GM18907 (cell line): ENCODE measurements around the gene TAF10.

Experiments used
- ATAC-seq: cut with Tn5 transposase; IDR thresholded peaks from one replicate; pipeline ENCODE4 v1.9.1; 2021; ENCODE audit warnings: mild to moderate bottlenecking, moderate library complexity; ENCODE audit not compliant: unreplicated experiment

The TAF10 gene

DNA sequence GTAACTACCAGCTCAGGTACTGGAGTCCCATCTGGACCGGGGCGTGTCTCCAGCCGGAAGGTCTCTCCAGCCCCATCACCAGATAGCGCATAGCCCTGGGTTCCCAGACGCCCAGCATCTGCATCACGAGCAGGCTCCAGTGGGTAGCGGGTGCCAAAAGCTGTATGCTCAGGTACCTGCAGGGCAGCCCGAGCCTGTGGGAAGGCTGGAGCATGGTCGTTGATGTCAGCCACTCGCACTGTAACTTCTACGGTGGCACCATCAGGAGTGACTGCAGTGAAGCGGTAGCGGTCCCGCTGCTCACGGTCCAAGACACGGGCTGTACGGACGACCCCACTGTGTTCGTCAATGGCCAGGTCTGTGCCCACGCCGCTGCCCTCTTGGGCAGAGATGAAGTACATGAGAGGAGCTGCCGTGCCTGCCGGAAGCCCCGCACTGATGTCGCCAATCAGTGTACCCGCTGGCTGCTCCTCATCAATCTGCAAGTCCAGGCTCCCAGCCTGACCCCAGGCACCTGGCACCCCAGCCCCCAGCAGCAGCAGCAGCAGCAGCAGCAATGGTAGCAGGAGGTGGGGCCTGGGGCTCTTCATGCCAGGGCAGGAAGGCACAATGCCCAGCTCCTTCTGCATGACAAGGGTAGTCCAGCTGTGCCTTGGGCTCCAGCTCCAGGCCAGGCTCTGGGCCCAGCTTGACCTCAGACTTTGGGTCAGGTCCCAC lies 29.1 kb upstream of the TAF10 start:
- no peak for ATAC-seq

- ATAC-seq, result no peak
These were observed 28.3 kb upstream of the TAF10 start for GRCh38 chr11:6640036-6640984.

DNA sequence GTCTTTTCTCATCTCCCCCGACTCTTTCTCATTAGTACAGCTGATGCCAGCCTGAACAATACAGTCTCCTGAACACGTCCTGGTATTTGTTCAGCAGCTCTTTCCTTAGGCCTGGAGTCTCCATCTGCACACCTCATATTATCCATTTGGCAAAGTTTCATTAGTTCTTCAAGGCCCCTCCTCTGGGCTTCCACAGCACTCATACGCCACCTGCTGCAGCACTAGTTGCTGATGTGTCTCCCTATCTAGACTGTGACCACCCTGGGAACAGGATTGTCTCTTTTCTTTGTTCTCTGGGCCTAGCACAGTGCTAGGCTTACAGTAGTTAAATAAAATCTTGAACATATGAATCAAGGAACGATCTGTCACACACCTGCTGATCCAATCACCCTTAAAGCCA lies 26.4 kb upstream of the TAF10 start:
- no peak for ATAC-seq

DNA sequence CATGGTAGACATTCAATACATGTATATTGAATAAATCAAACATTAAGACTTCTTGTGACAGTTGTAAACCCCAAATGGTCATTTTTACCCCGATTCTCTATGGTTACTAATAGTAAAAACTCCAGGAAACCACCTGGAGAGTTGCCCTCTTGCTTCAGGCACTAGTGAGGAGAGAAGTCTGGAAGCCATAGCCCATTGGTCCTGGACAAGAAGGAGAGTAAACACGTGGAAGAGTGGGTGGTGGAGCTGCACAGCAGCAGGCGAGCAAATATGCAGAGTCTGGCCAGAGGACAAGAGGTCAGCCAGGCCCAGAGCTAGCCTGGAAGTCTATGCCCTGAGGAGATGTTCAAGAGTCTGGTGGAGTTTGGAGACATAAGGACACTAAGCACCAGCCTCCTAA lies 25.9 kb upstream of the TAF10 start:
- no peak for ATAC-seq

DNA sequence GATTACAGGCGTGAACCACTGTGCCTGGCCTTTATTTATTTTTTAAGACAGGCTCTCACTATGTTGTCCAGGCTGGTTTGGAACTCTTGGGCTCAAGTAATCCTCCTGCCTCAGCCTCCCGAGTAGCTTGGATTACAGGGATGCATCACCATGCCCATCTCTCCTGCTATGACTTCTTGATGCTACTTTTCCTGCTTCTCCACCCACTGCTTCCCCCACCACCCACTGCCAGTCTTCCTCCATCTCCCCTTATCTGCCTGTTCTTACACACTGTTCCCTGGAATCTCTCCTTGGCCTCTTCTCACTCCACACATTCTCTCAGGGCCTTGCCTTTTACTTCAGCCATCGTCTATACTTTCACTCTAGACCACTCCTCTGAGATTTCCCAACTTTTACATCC lies 24.5 kb upstream of the TAF10 start:
- no peak for ATAC-seq

DNA sequence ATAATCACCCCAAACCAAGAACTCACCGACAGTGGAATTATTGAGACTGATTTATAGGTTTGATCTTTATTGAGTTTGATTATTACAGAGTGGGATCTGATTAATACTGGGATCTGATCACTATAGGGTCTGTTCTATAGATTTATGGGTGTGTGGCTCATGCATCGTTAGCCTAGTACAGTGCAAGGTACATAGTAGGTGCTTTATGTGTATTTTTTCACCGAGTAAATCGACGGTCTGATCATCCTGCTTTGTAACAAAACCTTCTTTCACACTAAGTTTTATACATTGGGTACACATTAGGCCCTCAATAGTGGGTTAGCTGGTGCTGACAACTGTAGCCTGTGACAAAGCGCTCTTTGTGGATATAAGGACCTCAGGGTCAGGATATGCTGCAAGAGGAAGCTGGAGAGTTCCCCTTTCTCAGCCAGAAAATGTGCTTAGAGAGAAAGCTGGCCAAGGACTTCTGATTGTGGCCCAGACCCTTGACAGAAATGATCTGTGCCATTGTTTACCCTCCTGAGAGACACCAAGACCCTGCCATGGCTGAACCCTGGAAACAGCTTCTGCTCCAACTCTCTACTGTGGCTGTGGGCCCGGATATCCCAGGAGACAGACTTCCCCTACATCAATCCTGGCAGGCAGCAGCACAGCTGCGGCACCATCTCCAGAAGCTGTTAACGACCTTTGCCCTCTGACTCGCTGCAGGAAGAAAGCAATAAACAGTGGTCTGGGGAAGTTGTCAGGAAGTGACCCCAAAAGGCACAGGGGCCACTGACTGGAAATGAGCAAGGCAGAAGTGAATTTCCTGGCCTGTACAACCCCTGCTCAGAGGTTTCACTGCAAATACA lies 23.3 kb upstream of the TAF10 start:
- ATAC-seq, result no peak

DNA sequence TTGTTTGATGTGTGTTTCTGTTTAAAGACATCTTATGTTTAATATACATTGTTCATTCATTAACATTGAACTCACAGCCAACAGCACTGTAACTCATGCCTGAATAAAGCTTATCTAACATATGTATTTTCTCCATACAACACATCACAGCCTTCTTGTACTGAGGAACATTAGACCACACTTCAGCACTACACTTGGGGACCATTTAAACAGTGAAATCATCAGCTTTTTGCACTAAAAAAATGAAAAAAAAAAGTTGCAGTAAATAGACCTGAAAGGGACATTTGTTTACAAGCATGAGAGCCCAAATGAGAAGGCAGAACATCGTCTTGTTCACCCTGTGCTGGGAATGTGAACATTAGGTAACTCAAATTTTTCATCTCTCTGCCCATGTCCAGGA lies 22.5 kb upstream of the TAF10 start:
- ATAC-seq, result no peak

GRCh38 chr11:6633422-6634408 lies 21.7 kb upstream of the TAF10 start:
- no peak for ATAC-seq

- no peak for ATAC-seq
These were observed 20.4 kb upstream of the TAF10 start for GRCh38 chr11:6632116-6633073.

DNA sequence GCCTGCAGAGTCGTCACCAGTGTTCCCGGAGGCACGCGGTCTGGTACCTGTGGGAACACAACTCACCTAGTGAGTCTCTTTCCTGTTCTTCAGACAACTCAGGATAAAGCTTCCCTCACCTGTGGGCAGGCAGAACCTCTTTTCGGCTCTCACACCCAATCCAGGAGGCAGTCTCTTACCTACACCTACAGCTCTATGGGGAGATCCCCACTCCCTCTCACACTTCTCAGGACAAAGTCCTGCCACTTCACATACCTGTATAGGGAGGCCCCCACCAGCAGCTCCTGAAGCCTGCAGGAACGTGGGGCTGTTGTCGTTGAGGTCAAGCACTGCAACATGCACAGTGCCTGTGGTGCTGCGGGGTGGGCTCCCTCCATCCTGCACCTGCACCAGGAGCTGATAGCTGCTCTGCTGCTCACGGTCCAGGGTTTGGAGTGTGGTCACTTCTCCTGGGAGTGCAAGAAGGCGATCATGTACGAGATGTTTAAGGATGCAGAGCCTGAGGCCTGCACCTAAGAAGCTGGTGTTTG lies 19.4 kb upstream of the TAF10 start:
- ATAC-seq, result no peak

DNA sequence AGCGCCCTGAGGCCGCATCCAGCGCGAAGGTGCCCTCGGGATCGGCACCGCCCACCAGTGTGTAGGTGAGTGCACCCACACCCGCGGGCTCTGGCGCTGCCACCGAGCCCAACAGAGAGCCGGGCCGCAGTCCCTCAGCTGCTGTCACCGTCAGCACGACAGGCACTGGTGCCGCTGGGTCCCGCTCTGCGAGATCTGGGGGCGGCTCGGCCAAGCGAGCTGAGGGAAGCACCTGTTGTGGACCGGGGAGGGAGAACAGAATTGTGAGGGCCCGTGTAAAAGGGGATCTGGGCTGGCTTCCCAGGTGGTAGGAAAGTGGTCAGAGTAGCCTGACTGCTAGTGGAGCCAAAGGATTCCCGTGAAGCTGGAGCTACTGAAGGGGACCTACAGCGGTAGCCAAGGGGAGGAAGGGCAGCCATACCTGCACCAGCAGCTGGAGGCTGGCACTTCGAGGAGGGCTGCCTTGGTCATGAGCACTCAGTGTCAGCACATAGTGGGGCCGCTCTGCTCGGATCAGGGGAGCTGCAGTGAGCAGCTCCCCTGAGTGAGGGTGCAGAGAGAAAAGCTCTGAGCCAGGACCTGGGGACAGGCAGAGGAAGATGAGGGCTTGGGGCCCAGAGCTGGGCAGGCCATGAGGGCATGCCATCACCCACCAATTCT lies 18.7 kb upstream of the TAF10 start:
- no peak for ATAC-seq

GRCh38 chr11:6629892-6630631 lies 18.0 kb upstream of the TAF10 start:
- no peak for ATAC-seq

DNA sequence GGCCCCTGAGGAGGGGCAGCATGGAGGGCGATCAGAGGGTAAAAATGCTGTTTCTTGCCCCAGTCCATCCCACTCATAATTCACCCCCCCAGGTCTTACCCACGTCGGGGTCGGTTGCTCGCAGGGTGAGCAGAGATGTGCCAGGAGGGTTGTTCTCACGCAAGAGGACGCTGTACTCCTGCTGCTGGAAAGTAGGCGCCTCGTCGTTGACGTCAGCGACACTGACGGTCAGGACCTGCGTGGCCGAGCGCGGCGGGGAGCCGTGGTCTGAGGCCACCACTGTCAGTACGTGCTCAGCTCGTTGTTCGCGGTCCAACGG lies 17.5 kb upstream of the TAF10 start:
- ATAC-seq, result no peak

- ATAC-seq, result no peak
These were observed 16.5 kb upstream of the TAF10 start for GRCh38 chr11:6628526-6628925.

GRCh38 chr11:6627762-6628241 lies 15.8 kb upstream of the TAF10 start:
- ATAC-seq, result peak; percentile 73

GRCh38 chr11:6626971-6627761 lies 15.2 kb upstream of the TAF10 start:
- peak; percentile 3 for ATAC-seq
